HG02678 (cell line): ENCODE results near the gene MAGI2.

Experiments used
- ATAC-seq: cut with Tn5 transposase; IDR thresholded peaks from one replicate; pipeline ENCODE4 v1.9.1; 2021; ENCODE audit warnings: mild to moderate bottlenecking, moderate library complexity; ENCODE audit not compliant: unreplicated experiment

The MAGI2 gene

GRCh38 chr7:79381921-79382320 lies 71.5 kb downstream of the MAGI2 start:
- no peak for ATAC-seq

DNA sequence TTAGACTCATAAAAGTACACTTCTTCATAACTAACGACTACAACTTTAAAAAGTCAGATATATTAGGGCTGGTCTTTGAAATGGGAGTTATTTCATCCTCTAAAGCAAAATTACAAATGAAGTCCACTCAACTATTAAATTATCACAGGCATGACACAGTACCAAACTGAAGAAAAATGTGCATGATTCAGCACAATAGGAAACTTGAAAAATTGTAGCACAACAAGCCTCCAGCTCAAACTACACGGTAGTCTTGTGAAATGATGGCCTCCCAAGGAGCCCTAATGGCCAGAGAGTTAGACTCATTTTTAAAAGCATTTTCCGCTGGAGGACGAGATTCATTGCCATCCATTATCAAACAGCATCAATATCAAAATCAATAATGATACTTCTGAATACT lies 76.4 kb downstream of the MAGI2 start:
- no peak for ATAC-seq

DNA sequence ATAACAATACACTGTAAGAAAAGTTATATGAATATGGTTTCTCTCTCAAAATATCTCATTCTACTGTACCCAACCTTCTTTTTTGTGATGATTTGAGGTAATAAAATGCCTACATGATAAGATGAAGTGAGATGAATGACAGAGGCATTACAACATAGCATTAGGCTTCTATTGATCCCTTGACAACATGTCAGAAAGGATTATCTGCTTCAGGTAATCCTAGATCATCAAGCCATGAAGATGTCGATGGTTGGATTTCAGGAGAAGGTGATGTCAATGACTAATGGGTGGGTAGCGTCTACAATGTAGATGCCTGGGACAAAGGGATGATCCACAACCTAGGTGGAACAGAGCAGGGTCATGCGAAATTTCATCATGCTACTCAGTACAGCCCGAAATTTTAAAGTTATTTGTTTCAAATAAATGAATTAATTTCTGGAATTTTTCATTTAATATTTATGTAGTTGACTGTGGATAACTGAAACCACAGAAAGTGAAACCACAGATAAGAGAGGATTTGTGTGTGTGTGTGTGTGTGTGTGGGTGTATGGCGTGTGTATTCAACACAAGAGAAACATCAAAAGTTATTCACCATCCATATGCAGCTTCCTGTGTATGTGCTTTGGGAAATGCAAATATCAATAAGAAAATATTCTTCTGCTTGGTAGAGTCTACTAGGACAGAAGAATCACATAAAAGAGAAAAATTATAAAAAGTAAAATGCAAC lies 77.0 kb downstream of the MAGI2 start:
- no peak for ATAC-seq

DNA sequence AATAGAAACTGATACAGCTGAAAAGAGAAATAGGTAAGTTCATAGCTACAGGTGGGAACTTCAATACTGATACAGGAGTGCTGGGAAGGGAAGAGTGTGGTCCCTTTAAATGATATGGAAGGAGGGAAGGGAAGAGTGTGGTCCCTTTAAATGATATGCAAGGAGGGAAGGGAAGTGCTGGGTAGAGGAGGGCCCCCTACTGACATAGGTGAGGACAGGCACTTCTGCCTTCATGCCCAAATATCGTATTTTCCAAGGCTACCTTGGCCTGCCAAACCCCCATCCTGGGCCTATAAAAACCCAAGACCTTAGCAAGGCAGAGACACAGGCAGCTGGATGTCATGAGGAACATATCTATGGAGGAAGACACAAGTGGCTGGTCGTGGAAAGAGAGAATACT lies 92.3 kb downstream of the MAGI2 start:
- ATAC-seq = no peak

- ATAC-seq = no peak
Measured at GRCh38 chr7:79359827-79360226, 93.6 kb downstream of the MAGI2 start.

- no peak for ATAC-seq
Measured at GRCh38 chr7:79357101-79357500, 96.4 kb downstream of the MAGI2 start.

- ATAC-seq = no peak
Measured at GRCh38 chr7:79353720-79354468, 99.6 kb downstream of the MAGI2 start.

DNA sequence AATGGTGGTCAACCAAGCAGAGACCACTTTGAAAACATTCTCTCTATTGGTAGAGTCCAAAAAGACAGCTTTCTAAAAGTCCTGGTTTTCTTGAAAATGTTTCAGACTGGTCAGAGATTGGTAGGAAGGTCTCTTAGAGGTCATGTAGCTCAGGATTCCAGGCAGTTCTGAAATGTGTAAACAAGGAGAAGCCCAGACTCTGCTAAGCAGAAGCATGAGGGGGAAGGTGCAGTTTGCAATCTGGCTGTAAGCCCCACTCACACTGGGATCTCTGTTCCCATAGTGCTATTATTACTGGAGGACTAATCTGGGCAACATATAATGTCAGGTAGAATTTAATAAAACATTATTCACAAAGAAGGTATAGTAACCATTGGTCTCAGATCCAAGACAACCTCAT lies 101.1 kb downstream of the MAGI2 start:
- no peak for ATAC-seq

DNA sequence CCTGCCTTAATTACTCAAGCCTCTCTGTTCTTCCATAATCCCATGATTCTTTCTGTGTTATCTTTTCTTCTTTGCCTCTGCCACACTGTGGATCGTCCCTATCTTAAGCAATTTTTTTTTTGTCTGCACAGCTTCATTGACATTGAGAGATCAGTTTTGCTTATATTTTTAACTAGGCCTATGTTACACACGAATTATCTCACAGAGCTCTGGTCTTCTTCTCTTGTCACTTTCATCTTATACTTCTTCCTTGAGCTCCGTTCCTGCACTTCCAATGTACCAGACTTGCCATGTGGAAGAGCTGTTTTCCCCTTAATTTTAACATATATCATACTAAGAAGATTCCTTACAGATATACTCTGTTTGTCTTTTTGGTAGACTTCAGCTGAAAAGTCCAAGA lies 106.1 kb downstream of the MAGI2 start:
- ATAC-seq = no peak

- ATAC-seq = no peak
Measured at GRCh38 chr7:79341902-79342301, 111.6 kb downstream of the MAGI2 start.

DNA sequence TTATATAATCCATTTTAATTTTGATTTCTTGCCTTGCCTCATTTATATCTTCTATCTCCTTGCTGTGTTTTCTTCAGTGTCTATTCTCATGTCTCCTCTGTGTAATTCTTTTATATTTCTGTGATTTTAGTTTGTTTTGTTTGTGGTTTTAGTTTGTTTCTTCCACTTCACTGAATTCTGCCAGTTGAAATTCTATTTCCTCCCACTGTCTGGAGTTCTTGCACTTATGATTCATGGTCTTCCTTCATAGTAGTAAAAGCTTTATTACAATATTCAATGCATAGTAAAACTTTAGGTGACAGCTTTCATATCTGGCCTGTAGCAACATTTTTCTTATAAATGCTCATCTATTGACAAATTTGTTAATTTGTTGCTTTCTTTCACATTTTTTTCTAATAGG lies 113.3 kb downstream of the MAGI2 start:
- ATAC-seq = no peak

DNA sequence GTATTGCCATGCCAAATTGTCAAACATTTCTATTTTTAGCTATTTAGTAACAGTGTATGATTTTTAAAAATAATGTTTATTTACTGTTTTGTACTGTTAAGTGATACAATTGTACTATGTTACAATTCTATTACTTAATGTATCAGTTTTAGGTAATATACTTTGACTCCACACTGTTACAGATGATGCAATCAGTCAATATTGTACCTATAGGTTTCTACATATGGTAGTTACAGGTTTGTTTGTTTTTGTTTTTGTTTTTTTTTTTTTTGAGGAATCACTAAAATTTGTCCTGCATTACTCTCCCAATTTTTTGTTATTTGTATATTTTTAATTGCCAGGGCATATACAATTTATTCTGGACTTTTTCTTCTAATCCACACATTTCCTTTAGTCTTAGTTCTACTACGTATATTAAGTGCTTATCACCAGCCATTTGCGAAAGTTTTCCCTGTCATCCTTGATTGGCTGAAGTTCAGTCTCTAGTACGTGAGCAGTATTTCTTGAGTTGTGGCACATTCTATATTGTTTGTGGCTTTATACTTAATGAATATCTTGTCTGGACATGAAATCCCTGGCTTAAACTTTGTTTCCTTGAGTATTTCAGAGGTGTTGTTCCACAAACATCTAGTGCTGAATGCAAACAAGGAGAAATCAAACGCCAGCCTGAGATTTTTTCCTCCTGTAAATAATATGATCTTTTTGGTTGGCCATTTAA lies 114.1 kb downstream of the MAGI2 start:
- no peak for ATAC-seq

GRCh38 chr7:79337717-79338116 lies 115.8 kb downstream of the MAGI2 start:
- no peak for ATAC-seq

GRCh38 chr7:79334841-79335240 lies 118.6 kb downstream of the MAGI2 start:
- no peak for ATAC-seq

DNA sequence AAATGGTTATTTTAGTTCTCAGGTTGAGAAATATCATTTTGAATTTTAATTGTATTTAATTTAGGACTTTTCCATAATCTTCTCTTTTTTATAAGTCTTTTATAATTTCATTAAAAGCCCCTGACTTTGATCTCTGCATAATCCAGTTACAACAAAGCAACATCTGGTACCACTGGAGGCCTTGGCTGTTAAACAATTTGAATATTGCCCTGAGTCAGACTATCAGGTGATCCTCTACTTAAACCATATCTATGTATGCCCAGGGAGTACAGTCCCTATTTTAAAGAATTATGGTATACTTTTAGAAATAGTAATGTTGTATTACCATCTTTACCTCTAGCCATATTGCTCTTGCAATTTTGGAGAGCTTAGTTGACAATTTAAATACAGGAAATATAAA lies 119.1 kb downstream of the MAGI2 start:
- no peak for ATAC-seq

- ATAC-seq = no peak
Measured at GRCh38 chr7:79332091-79332490, 121.4 kb downstream of the MAGI2 start.

GRCh38 chr7:79329464-79329863 lies 124.0 kb downstream of the MAGI2 start:
- ATAC-seq = no peak

- no peak for ATAC-seq
Measured at GRCh38 chr7:79320741-79321473, 132.6 kb downstream of the MAGI2 start.

GRCh38 chr7:79319369-79319768 lies 134.1 kb downstream of the MAGI2 start:
- no peak for ATAC-seq

DNA sequence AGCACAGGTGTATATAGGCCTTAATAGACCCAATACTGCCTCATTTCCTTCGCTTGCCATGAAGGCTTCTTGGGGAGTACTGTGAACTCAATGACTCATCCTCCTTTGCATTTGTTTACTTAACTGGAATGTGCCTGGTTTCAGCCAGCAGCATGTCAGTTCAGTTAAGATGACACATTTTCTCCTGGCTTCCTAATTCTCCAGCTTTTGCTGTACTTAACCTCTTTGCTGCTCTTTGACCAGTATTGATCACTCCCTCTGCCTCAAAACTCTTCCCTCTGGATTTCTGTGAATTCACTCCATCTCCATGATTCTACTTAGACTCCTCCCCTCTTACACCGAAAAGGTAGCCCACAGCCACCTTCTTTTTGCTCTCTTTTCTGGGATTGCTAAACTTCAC lies 135.7 kb downstream of the MAGI2 start:
- ATAC-seq = no peak

GRCh38 chr7:79312022-79312421 lies 141.4 kb downstream of the MAGI2 start:
- no peak for ATAC-seq
